Parathyroid adenoma (tissue), 2 donors: ENCODE measurements around the gene SLC30A1.

ENCODE experiments used
- H2AFZ ChIP-seq: fragments of 300-600 bp; sonication (generic); one replicate; pipeline ENCODE4 v1.7.0; 2017; ENCODE audit warnings: antibody characterized with exemption, mild to moderate bottlenecking
- H3K27ac ChIP-seq: fragments of 300-600 bp; sonication (generic); one replicate; pipeline ENCODE4 v1.7.0; 2017
- H3K27me3 ChIP-seq: fragments of 300-600 bp; sonication (generic); one replicate; pipeline ENCODE4 v1.7.0; 2017; ENCODE audit warnings: low read length; ENCODE audit not compliant: control insufficient read depth, insufficient read depth
- H3K36me3 ChIP-seq: fragments of 300-600 bp; sonication (generic); one replicate; pipeline ENCODE4 v1.7.0; 2017; ENCODE audit warnings: low read length; ENCODE audit not compliant: control insufficient read depth, insufficient read depth
- H3K4me1 ChIP-seq: fragments of 300-600 bp; sonication (generic); one replicate; pipeline ENCODE4 v1.7.0; 2017; ENCODE audit warnings: control low read depth
- H3K4me2 ChIP-seq: fragments of 300-600 bp; sonication (generic); one replicate; pipeline ENCODE4 v1.7.0; 2017; ENCODE audit warnings: low read length
- H3K4me3 ChIP-seq: fragments of 300-600 bp; sonication (generic); one replicate; pipeline ENCODE4 v1.7.0; 2017; ENCODE audit warnings: low read depth, low read length
- H3K79me2 ChIP-seq: fragments of 300-600 bp; sonication (generic); one replicate; pipeline ENCODE4 v1.7.0; 2017; ENCODE audit warnings: control low read depth
- H3K9ac ChIP-seq: fragments of 300-600 bp; sonication (generic); one replicate; pipeline ENCODE4 v1.7.0; 2017; ENCODE audit warnings: mild to moderate bottlenecking
- H3K9me3 ChIP-seq: fragments of 300-600 bp; sonication (generic); one replicate; pipeline ENCODE4 v1.7.0; 2017; ENCODE audit warnings: low read length; ENCODE audit not compliant: control insufficient read depth
- TF ChIP-seq, protein P1 (sequence below): fragments of 300-600 bp; sonication (generic); IDR thresholded peaks from one replicate; pipeline ENCODE4 v1.7.0; 2017; ENCODE audit warnings: antibody characterized with exemption, mild to moderate bottlenecking
- donor health status: primary hyperparathyroidism.

Gene SLC30A1

DNA sequence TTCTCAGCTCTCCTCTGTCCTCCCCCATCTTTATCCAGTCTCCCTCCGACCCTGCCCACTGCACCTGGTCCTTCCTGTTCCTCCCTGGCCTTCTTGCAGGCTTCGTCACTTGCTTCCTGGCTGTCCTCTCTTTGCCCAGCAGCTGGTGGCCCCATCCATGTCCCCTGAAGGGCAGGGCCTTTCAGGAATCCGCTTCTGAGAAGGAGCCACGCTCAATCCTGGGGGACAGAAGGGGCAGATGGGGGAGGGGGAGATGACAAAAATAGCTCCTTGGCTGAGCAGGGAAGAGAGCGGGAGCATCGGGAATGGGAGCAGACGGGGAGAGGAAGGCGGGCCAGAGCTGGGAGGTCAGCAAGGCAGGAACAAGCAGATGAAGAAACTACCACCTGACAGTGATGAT is 40.7 kb downstream of the SLC30A1 start:
- Histone ChIP-seq H3K27me3 (no peaks in the 10 kb centered on the region), H3K9ac (no peak overlapping the region), H3K79me2 (no peaks in the 10 kb centered on the region), H3K36me3 (no peaks in the 10 kb centered on the region), H3K4me3 (no peak overlapping the region), H3K4me2 (no peak overlapping the region), H3K9me3 (no peaks in the 10 kb centered on the region), H2AFZ (no peak overlapping the region), H3K27ac (no peak overlapping the region), H3K4me1 (no peaks in the 10 kb centered on the region)
- TF ChIP-seq, protein P1, sequence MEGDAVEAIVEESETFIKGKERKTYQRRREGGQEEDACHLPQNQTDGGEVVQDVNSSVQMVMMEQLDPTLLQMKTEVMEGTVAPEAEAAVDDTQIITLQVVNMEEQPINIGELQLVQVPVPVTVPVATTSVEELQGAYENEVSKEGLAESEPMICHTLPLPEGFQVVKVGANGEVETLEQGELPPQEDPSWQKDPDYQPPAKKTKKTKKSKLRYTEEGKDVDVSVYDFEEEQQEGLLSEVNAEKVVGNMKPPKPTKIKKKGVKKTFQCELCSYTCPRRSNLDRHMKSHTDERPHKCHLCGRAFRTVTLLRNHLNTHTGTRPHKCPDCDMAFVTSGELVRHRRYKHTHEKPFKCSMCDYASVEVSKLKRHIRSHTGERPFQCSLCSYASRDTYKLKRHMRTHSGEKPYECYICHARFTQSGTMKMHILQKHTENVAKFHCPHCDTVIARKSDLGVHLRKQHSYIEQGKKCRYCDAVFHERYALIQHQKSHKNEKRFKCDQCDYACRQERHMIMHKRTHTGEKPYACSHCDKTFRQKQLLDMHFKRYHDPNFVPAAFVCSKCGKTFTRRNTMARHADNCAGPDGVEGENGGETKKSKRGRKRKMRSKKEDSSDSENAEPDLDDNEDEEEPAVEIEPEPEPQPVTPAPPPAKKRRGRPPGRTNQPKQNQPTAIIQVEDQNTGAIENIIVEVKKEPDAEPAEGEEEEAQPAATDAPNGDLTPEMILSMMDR: no peak

- TF ChIP-seq, protein P1: no peak
- Histone ChIP-seq H3K4me2 (no peak overlapping the region), H3K27me3 (no peaks in the 10 kb centered on the region), H3K36me3 (no peaks in the 10 kb centered on the region), H3K27ac (no peak overlapping the region), H3K79me2 (no peaks in the 10 kb centered on the region), H3K9ac (no peak overlapping the region), H2AFZ (no peak overlapping the region), H3K4me3 (no peak overlapping the region), H3K4me1 (no peaks in the 10 kb centered on the region), H3K9me3 (no peaks in the 10 kb centered on the region)
Observed at GRCh38 chr1:211537253-211537652, 41.7 kb downstream of the SLC30A1 start.

DNA sequence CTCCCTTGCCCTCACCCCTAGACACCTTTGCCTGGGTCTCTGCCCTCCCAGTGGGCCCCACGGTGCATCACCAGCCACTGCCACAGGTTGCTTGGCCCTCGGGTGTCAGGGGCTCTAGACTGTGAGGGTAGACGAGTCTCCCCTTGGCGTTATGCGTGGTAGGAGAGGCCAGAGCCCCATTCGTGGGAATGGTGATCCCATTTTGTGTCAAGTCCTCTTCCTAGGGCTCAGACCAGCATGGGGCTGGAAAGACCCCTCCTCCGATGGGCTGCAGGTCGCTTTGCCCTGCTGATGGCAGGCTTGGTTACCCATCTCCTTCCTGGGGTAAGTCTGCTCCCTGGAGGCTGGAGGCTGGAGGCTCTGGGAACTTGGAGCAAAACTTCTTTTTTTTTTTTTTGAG is 42.4 kb downstream of the SLC30A1 start:
- H3K4me3 ChIP-seq: no peak overlapping the region
- H3K4me2 ChIP-seq: no peak overlapping the region
- H3K9me3 ChIP-seq: no peaks in the 10 kb centered on the region
- no peak overlapping the region for H3K9ac ChIP-seq
- no peaks in the 10 kb centered on the region for H3K27me3 ChIP-seq
- no peaks in the 10 kb centered on the region for H3K36me3 ChIP-seq
- no peak overlapping the region for H2AFZ ChIP-seq
- TF ChIP-seq, protein P1: no peak
- H3K79me2 ChIP-seq: no peaks in the 10 kb centered on the region
- H3K27ac ChIP-seq: no peak overlapping the region
- no peaks in the 10 kb centered on the region for H3K4me1 ChIP-seq

DNA sequence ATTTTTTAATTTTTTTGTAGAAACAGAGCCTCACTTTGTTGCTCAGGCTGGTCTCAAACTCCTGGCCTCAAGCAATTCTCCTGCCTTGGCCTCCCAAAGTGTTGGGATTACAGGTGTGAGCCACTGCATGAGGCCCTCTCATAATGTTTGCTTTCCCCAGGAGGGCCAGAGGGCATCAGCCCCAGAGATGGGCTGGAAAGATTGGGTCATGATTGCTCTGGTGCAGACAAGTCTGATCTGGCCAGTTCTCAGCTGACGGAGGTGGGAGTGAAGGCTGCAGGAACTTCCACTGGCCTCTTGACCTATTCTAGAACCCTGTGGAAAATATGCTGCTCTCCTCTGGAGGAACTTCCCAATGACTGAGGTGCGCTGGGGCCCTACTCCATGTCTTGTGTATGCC is 43.6 kb downstream of the SLC30A1 start:
- Histone ChIP-seq H3K9ac (no peak overlapping the region), H3K27me3 (no peaks in the 10 kb centered on the region), H3K4me1 (no peaks in the 10 kb centered on the region), H3K79me2 (no peaks in the 10 kb centered on the region), H3K36me3 (no peaks in the 10 kb centered on the region), H2AFZ (no peak overlapping the region), H3K4me2 (no peak overlapping the region), H3K4me3 (no peak overlapping the region), H3K9me3 (no peaks in the 10 kb centered on the region), H3K27ac (no peak overlapping the region)
- TF ChIP-seq, protein P1: no peak

DNA sequence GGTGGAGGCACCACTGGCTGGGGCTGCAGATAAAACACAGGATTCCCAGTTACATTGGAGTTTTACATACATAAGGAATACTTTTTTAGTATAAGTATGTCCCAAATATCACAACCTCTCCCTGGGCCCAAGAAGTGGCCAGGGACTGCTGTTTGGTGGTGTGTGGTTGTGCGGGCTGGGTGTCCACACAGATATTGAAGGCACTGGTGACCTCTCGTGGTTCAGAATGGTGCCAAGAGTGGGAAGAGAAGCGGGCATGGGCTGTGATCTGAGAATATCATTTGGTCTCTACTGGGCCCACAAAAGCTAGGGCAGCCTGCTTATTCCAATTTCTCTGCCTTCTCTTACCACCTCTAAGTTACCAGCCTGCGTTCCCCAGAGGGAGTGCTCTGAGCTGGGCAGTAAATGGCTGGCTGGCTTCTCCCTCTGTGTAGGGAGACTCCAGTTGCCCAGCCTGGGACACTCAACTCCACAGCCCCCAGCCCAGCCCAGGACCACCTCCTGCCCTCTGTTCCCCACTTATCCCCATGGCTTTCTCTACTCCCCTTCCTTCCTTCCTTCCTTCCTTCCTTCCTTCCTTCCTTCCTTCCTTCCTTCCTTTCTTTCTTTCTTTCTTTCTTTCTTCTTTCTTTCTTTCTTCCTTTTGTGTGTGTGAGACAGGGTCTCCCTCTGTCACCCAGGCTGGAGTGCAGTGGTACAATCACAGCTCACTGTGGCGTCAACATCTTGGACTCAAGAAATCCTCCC is 44.2 kb downstream of the SLC30A1 start:
- H3K4me1 ChIP-seq: no peaks in the 10 kb centered on the region
- H3K9me3 ChIP-seq: no peaks in the 10 kb centered on the region
- H3K9ac ChIP-seq: no peak overlapping the region
- no peak overlapping the region for H3K27ac ChIP-seq
- no peaks in the 10 kb centered on the region for H3K36me3 ChIP-seq
- H3K27me3 ChIP-seq: no peaks in the 10 kb centered on the region
- no peak overlapping the region for H3K4me2 ChIP-seq
- H3K4me3 ChIP-seq: no peak overlapping the region
- H3K79me2 ChIP-seq: no peaks in the 10 kb centered on the region
- TF ChIP-seq, protein P1: no peak
- H2AFZ ChIP-seq: no peak overlapping the region
